GM12891 (cell line): ENCODE data around the gene SNX8.

ENCODE experiments used
- PAX5 ChIP-seq: IDR thresholded peaks from 2 replicates; pipeline ENCODE4 v1.6.1; 2011; ENCODE audit warnings: low read length, moderate library complexity, mild to moderate bottlenecking; ENCODE audit not compliant: insufficient read depth, severe bottlenecking
- POLR2A ChIP-seq: IDR thresholded peaks from 2 replicates; pipeline ENCODE4 v1.6.1; 2011; ENCODE audit warnings: low read depth, low read length, control low read depth
- POLR2AphosphoS5 ChIP-seq: IDR thresholded peaks from 2 replicates; pipeline ENCODE4 v1.6.1; 2011; ENCODE audit warnings: low read depth, low read length, control low read depth
- POU2F2 ChIP-seq: IDR thresholded peaks from 2 replicates; pipeline ENCODE4 v1.6.1; 2011; ENCODE audit warnings: low read depth, mild to moderate bottlenecking, control low read depth, low read length, moderate library complexity
- SPI1 ChIP-seq: IDR thresholded peaks from 2 replicates; pipeline ENCODE4 v1.6.1; 2011; ENCODE audit warnings: low read depth, low read length, control low read depth
- TAF1 ChIP-seq: IDR thresholded peaks from 2 replicates; pipeline ENCODE4 v1.6.1; 2011; ENCODE audit warnings: low read depth, low read length, control low read depth

GRCh38 chr7:2282185-2282751 is 32.0 kb downstream of the SNX8 start:
- TF ChIP-seq POLR2A (no peak), TAF1 (no peak), PAX5 (no peak), POLR2AphosphoS5 (no peak), SPI1 (no peak), POU2F2 (no peak)
